Iris pigment epithelial cell (primary cell): ENCODE data around the gene CASP12.

Source experiments
- DNase-seq: peaks from one replicate; pipeline ENCODE4 v3.0.0-alpha.2; 2011; ENCODE audit warnings: low read depth

Gene CASP12

DNA sequence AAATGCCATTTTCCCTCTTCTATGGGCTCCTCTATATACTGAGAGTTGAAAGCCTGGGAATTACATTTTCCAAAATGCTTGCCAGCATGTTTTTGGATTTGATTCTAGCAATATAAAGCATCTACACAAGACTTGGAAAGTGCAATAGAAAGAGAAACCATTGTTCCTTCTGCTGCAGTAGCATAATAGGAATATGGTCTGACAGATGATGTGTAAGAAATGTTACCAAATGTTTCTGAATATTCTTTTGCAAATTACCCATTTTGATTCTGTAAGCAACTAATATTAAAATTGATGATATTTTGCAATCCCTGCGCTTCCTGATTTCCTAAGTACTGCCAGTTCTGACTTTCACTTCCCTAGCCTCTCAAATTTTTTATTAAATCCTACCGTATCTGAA, 61.6 kb downstream of the CASP12 start:
- DNase-seq = no peak
